Measurements from ENCODE around the gene C10orf90.
A peak's percentile ranks its signal among the peaks of the same experiment; 100 is the strongest.

Gene C10orf90

GRCh38 chr10:126456632-126457031 lies 213.9 kb downstream of the C10orf90 start:
- DNase-seq: peak; percentile 13

- peak; percentile 18 for DNase-seq
Measured at GRCh38 chr10:126455766-126456405, 214.6 kb downstream of the C10orf90 start.

DNA sequence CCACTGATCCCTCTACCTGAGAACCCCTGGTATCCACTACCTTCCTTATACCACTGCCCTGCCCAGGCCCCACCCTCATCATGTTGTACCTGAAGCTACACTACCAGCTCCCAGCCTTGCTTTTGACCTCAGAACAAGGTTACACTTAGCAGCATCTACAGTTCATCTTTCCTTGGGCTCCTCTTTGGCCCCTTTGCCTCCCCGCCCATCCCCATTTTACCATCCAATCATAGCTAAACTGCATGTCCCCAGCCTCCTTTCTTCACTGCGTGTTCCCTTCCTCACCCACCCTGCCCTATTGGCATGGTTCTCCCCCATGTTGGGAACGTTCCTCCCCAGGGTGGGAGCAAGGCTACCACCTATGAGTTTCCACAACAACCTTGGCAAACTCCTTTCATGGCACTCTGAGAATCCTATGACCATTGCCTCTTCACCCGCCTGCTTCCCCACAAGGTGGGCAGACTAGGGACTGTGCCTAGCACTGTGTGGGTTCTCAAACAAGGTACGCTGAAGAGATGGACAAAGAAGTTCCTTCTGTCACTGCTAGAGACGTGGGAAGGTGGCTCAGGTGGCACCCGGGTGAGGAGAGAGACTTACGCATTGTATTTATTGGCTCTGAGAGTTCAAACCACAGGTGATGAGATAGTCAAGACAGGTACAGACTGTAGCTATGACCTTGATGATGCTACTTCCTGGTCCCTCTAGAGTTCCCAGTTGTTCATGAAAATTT lies 215.3 kb downstream of the C10orf90 start:
- peak; percentile 2 for DNase-seq

- DNase-seq: peak; percentile 1
Measured at GRCh38 chr10:126454045-126454751, 216.3 kb downstream of the C10orf90 start.

- DNase-seq: no peak
Measured at GRCh38 chr10:126452245-126452644, 218.2 kb downstream of the C10orf90 start.

GRCh38 chr10:126448091-126448490 lies 222.4 kb downstream of the C10orf90 start:
- DNase-seq: no peak

DNA sequence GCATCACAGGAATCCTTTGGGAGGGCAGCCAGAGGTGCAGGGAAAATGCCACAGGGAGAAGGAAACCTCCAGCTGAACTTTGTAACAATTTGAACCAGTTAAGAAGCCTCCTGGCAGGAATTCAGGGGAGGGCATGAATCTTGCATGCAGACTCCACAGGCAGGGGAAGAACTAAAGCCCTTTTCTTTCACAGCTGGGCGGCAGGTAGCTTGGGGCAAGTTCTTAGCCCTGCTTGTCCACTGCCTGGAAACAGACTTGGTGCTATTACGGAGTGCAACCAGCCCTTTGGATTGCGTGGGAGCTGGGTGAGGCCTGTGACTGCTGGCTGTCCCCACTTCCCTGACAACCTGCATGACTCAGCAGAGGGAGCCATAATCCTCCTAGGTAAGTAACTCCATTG lies 230.6 kb downstream of the C10orf90 start:
- DNase-seq: no peak

DNA sequence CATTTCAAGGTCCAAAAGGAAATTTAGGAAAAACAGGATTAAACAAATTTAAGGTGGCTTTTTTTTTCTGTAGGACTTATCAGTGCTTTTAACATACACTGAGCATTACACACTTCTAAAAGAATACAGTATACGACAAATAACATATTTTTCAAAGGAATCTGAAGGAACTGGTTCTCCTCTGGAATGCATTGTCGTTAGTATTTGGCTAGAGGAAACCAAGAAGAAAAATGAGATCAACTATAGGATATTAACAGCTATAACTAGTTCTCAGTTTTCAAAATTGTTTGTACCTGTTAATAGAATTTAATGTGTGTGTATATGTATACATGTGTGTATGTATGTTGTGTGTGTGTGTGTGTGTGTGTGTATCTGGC lies 232.1 kb downstream of the C10orf90 start:
- no peak for DNase-seq

GRCh38 chr10:126437635-126438406 lies 232.7 kb downstream of the C10orf90 start:
- DNase-seq: no peak

- DNase-seq: no peak
Measured at GRCh38 chr10:126434235-126434634, 236.3 kb downstream of the C10orf90 start.

DNA sequence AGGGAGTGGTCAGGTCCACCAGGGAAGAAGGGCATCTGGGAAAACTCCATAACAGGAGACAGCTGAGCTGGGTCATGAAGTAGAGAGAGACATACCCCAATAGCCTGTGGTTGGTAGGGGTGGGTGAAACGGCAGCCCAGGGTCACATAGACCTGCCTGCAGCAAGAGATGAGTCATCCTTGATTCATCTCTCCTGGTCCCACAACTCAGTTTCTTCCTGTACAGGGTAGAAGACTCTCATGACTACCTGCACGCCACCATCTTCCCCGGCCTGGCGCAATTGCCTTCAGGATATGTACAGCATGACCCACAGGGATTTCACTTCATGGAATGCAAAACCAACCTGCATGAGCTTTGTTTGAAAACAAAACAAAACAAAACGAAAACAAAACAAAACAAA lies 237.1 kb downstream of the C10orf90 start:
- no peak for DNase-seq

DNA sequence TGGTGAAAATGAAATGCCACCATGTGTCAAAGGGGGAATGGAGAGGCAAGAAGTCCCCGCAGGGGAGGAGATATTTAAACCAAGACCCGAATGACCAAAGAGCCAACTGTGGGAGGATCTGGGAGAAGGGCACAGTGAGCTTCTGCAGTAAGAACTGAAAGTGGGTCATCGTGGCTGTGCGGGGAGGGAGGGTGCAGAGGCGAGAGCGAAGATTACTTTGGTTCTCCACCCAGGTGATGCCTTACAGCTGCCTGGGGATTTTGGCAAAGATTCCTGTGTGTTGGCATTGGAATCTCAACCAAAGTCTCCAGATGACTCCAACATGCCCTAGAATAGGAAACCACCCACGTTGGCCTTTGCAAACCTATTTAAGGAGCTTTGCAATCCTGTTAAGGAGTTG lies 238.0 kb downstream of the C10orf90 start:
- DNase-seq: no peak

DNA sequence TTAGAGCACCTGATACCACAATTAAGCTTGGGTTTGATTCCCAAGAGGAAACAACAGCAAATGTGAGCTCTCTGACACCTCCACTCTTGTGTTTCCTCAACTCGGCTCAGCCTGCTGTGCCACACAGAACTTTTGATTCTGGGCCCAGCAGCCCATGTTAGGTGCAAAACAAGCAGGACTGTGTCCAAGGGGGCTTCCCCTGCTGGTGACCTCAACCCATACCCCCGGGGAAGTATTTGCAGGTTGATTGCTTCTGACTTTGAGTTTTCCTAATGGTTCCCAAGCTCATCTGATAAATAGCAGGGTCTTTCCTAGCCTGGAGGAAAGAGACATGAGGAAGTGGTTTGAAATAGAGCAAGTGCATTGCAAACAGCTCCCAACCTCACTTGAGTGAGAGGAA lies 238.7 kb downstream of the C10orf90 start:
- no peak for DNase-seq

- DNase-seq: no peak
Measured at GRCh38 chr10:126430512-126430911, 240.0 kb downstream of the C10orf90 start.

DNA sequence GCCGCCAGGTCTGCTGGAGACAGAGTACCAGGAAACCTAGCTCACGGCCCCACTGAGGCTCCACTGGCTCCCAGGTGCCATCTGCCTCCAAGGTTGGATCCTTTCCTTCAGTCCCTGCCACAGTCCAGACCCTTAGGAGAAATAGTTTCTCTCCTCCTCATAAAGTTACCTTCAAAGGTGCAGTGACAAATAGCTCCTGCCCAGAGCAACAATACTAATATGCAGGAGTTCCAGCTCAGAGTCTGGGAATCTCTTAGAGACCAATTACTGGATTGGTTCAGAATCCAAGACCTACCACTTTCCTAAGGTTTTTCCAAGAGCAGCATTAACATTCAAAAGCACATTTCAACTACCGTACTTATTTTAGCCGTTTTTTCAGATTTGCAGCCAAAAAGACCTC lies 241.2 kb downstream of the C10orf90 start:
- DNase-seq: no peak

DNA sequence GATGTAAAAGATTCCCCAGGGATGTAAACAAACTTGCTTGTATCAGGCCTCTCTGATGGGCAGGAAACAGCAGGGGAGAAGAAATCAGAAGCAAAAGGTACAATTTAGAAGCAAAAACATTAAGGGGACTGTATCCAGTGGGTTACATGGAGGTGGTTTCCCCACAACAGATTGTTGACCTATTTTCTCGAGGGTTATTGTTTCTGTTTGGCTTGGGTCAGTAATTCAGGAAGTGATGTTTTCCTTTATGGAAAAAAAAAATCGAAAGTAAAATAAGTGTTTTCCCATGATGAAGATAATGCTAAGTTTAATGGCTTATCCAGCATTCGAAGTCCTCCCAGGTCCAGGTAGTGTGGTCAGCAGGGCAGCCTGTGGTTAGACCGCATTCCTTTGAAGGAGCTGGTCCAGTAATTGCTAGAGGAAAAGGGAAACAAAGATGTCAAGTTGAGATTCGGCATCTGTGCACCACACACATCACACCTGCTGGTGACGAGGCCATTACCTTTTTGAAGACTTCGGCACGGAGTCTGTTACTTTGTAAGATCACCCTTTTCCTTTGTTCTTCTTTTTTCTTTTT lies 244.9 kb downstream of the C10orf90 start:
- no peak for DNase-seq

- no peak for DNase-seq
Measured at GRCh38 chr10:126425032-126425431, 245.5 kb downstream of the C10orf90 start.

DNA sequence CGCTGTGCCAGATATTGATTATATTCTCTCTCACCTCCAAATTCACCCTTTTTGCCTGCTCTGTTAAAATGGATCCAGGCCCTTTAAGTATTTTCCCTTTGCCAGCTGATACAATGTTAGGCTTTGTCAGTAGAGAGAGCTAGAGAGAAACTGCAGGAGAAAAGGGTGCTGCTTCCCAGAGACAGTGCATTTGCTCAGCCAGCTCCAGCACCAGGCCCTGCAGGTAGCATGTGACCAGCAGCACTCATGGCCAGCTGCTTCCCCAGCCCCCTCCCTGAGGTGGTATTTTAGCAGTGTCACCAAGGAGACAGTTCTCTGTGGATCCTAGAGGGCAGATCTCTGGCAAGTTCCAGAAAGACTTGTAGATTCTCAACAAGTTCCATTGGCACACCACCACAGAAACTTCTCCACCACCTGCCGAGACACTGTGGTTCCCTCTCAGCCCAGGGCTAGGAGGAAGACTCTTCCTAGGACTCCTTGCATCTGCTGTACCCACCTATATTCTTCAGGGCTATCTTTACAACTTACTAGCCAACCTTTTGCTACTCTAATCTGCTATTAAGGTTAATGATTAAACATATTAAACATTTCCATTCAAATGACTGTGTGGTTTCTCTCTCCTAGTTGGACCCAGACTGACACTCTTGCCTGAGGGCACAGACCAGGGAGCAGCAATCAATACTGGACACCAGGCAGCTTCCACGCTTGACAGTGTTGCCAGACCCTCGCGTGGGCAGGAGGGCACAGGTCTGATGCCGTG lies 246.6 kb downstream of the C10orf90 start:
- no peak for DNase-seq

DNA sequence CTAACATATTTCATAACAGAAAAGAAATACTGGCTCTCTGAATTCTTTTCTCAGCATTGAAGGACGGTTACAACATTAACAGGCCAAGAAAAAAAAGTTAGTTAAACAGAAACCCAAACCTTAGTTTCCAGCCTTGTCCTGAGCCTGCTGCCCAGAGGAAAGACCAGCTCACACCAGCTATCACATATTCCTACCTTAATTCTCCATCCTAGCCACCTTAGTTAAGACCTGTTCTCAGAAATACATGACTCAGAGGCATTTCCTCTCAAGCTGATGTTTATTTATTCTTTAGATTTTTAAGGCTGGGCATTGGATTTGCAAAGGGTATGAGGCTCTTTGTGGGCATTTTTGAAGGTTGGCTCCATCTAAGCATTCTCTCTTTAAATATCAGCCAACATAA lies 247.9 kb downstream of the C10orf90 start:
- DNase-seq: no peak

DNA sequence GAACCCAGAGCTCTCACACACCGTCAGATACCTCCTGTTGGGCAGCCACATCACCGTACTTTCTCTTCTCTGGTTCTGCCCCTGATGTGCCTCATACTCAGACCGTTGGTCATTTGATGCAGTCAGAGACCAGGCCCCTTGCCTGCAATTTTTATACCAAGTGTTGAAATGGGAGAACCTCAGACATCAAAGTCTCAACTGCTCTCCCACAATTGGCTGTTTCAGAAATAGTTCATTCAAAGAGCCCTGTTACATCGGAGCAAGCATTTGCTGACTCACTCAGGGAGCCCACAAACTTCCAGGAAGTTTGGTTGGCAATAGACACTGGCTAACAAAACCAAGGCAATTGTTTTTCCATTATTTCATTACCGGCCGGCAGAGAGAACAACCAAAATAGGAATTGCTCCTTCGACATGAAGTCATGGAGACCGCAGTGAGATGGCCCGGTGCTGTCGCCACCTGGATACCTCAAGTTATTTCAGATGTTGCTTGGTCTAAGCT lies 248.7 kb downstream of the C10orf90 start:
- DNase-seq: peak; percentile 77

DNA sequence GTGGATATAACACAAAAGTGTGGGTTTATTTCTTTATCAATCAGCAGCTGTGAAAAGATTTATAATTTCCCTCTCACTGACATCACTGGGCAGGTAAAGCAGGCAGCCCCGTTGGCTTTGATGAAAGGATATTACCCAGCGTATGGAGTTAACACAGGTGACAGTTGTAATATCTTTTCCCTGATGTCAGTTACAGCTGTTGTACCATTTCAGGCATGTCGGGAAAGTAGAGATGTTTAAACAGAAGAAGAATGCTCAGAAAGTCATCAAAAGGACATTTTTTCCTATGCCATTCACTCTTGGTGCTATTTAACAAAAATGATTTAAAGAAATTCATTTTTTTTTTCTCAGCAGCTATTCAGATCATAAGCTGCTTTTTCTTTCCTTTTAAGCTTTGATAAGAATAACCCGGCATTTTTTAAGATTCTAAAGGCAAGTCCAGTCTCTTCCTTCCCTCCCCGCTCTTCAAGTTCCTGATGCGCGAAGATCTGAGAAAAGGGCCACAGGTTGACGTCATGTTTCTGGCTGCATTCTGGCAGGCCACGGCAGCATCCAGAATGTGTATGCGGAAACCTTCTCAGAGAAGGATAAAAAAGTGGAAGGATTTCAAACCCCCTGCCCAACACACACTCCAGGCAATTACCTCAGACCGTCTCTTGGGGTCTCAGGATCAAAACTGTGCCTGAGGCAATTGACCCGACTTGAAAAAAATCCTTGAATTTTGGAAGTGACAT lies 249.8 kb downstream of the C10orf90 start:
- peak; percentile 70 for DNase-seq
